ENCODE data around the gene POLD4. TPM values are rescaled to one million over a fixed set of nuclear protein-coding genes. Genes with fewer than 3 reads are reported as not detected.

Gene POLD4
- total and polyA plus RNA-seq, 2 donors (not counting 3 experiments of a cell fraction or from before 2014, with no cell fraction given): 50.1 to 204 TPM

GRCh38 chr11:67303132-67303834 lies 50.1 kb downstream of the POLD4 start, which contains the start of gene SSH3:
Gene SSH3, plus strand, starts transcription at chr11:67303530. Its CDS starts 96 bp downstream, at chr11:67303626.
- H3K36me3 ChIP-seq (ENCODE audit: control insufficient read depth in 2 of 2, extremely low read depth in 1 of 2, insufficient read depth in 2 of 2, low read length in 2 of 2): peaks cover 0 to 25% of the 10 kb centered on the region in 2 experiments
- no peaks in the 10 kb centered on the region for H4K20me1 ChIP-seq (replicated peaks; ENCODE audit: control insufficient read depth, extremely low read depth, insufficient read depth, low read length)
- no TSS peak for BruUV-seq (replicated peaks)
- peak within 1 kb of the TSS; percentile 68 for H3K9ac ChIP-seq (replicated peaks; ENCODE audit: extremely low read depth, insufficient read depth, low read length)
- no peaks in the 10 kb centered on the region for H3K9me3 ChIP-seq (replicated peaks; ENCODE audit: control insufficient read depth, insufficient read depth, low read length)
- intact Hi-C loops (cut with micrococcal nuclease): loop anchor here (2.0 kb wide), 1 partner anchor 14 kb away; the partner anchor contains the start of gene ANKRD13D
- peaks cover 3% of the 10 kb centered on the region for H3K4me1 ChIP-seq (ENCODE audit: control insufficient read depth, extremely low read depth, insufficient read depth, low read length)
- H3K4me3 ChIP-seq (replicated peaks in 1 of 3; ENCODE audit: insufficient read depth in 1 of 3, low read depth in 1 of 3, low read length in 3 of 3): peak within 1 kb of the TSS; percentile 62 to 89 (median 74)
- no peaks in the 10 kb centered on the region for H3K79me2 ChIP-seq (ENCODE audit: control insufficient read depth, insufficient read depth, low read length)
- TF ChIP-seq POLR2A (IDR thresholded peaks at IDR 0.05; ENCODE audit: low read depth, low read length): peak; percentile 51
- no peak for TF ChIP-seq GATA2 (IDR thresholded peaks at IDR 0.05; ENCODE audit: insufficient read depth, insufficient read length, low read depth, low read length)
- TF ChIP-seq JUN (IDR thresholded peaks at IDR 0.05; ENCODE audit: borderline replicate concordance, insufficient read depth, insufficient read length, low read depth): no peak
- no peaks in the 10 kb centered on the region for H3K9me1 ChIP-seq (replicated peaks; ENCODE audit: control insufficient read depth, extremely low read depth, insufficient read depth, low read length)
- no peaks in the 10 kb centered on the region for H3K27me3 ChIP-seq (ENCODE audit: control insufficient read depth in 2 of 2, insufficient read depth in 2 of 2, low read length in 2 of 2)
- POLR2A ChIA-PET: interaction anchor here (1.3 kb wide), 1 partner anchor 11 kb away, joined by 6 read pairs; no protein-coding TSS in a partner anchor
- H3K27ac ChIP-seq (ENCODE audit: insufficient read depth, low read depth, low read length): no peak within 1 kb of the TSS
- H3K4me2 ChIP-seq (ENCODE audit: insufficient read depth, low read length): peak within 1 kb of the TSS; percentile 58
- H2AFZ ChIP-seq (ENCODE audit: low read depth, low read length): peak within 1 kb of the TSS; percentile 88
- dilution Hi-C loops (cut with MboI; ENCODE audit: extremely low pct_ligation_motif_present, low sequenced_read_pairs): no loop called here
- FAIRE-seq (peak; percentile 67), DNase-seq (ENCODE audit: low read depth, low spot score) (peak; percentile 55)
- CTCF ChIA-PET: interaction anchor here (0.6 to 3.1 kb wide), 10 partner anchors 14 to 222 kb away, joined by 3 to 18 read pairs (median 4); partner anchors contain the start of gene ANKRD13D

DNA sequence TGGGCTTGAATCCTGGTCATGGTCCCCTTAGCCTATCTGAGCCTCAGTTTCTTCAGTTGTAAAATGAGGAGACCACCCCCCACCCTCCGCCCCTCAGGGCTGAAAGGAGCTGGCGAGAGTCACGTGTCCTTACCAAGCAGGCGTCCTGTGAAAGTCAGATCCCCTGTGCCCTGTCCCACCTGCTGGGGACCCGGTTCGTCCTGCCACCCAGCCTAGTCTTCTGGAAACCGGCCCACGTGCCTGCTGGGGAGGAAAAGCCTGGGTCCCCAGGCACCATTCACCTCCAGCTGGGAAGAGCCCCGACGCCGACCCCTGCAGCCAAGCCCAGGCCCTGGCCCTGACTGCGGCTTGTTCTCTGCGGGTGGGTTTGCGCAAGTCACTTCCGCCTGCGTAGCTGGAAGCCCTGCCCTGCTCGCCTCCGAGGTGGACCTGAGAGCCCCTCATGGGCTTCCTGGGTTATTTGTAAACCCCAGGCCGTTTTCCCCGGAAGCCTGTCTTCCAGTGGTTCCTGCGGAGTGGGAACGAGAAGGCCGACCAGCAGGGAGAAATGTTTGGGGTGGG lies 50.7 kb downstream of the POLD4 start:
- no peaks in the 10 kb centered on the region for H4K20me1 ChIP-seq (replicated peaks; ENCODE audit: control insufficient read depth, extremely low read depth, insufficient read depth, low read length)
- no peak overlapping the region for H2AFZ ChIP-seq (ENCODE audit: low read depth, low read length)
- H3K9me3 ChIP-seq (replicated peaks; ENCODE audit: control insufficient read depth, insufficient read depth, low read length): no peaks in the 10 kb centered on the region
- dilution Hi-C loops (cut with MboI; ENCODE audit: extremely low pct_ligation_motif_present, low sequenced_read_pairs) (no loop called here), intact Hi-C loops (cut with micrococcal nuclease) (loop anchor here (2.0 kb wide), 1 partner anchor 14 kb away; the partner anchor contains the start of gene ANKRD13D)
- no peak overlapping the region for H3K9ac ChIP-seq (replicated peaks; ENCODE audit: extremely low read depth, insufficient read depth, low read length)
- H3K4me1 ChIP-seq (ENCODE audit: control insufficient read depth, extremely low read depth, insufficient read depth, low read length): peaks cover 3% of the 10 kb centered on the region
- peaks cover 0 to 25% of the 10 kb centered on the region in 2 experiments for H3K36me3 ChIP-seq (ENCODE audit: control insufficient read depth in 2 of 2, extremely low read depth in 1 of 2, insufficient read depth in 2 of 2, low read length in 2 of 2)
- H3K4me2 ChIP-seq (ENCODE audit: insufficient read depth, low read length): peak overlapping the region; percentile 58
- no peaks in the 10 kb centered on the region for H3K9me1 ChIP-seq (replicated peaks; ENCODE audit: control insufficient read depth, extremely low read depth, insufficient read depth, low read length)
- ChIA-PET POLR2A (interaction anchor here (1.3 kb wide), 1 partner anchor 12 kb away, joined by 6 read pairs; no protein-coding TSS in a partner anchor), CTCF (interaction anchor here (0.7 to 3.1 kb wide), 8 partner anchors 14 to 221 kb away, joined by 3 to 18 read pairs (median 4); partner anchors contain the start of gene ANKRD13D)
- TF ChIP-seq EZH2 (IDR thresholded peaks at IDR 0.05; ENCODE audit: borderline replicate concordance, low read depth, low read length, severe bottlenecking) (no peak), POLR2AphosphoS5 (IDR thresholded peaks at IDR 0.05; ENCODE audit: insufficient read depth, low read depth, low read length) (no peak), FOS (IDR thresholded peaks at IDR 0.05; ENCODE audit: borderline replicate concordance, insufficient read depth, low read length) (no peak), JUN (IDR thresholded peaks at IDR 0.05; ENCODE audit: borderline replicate concordance, insufficient read depth, insufficient read length, low read depth) (no peak), MAX (IDR thresholded peaks at IDR 0.05; ENCODE audit: insufficient read depth, insufficient read length) (no peak), POLR2A (IDR thresholded peaks at IDR 0.05; ENCODE audit: low read depth, low read length) (no peak), MYC (IDR thresholded peaks at IDR 0.05; ENCODE audit: low read depth, low read length) (no peak), GATA2 (IDR thresholded peaks at IDR 0.05; ENCODE audit: insufficient read depth, insufficient read length, low read depth, low read length) (no peak)
- TF ChIP-seq, protein P1, sequence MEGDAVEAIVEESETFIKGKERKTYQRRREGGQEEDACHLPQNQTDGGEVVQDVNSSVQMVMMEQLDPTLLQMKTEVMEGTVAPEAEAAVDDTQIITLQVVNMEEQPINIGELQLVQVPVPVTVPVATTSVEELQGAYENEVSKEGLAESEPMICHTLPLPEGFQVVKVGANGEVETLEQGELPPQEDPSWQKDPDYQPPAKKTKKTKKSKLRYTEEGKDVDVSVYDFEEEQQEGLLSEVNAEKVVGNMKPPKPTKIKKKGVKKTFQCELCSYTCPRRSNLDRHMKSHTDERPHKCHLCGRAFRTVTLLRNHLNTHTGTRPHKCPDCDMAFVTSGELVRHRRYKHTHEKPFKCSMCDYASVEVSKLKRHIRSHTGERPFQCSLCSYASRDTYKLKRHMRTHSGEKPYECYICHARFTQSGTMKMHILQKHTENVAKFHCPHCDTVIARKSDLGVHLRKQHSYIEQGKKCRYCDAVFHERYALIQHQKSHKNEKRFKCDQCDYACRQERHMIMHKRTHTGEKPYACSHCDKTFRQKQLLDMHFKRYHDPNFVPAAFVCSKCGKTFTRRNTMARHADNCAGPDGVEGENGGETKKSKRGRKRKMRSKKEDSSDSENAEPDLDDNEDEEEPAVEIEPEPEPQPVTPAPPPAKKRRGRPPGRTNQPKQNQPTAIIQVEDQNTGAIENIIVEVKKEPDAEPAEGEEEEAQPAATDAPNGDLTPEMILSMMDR (IDR thresholded peaks at IDR 0.05; ENCODE audit: extremely low read depth in 1 of 2, insufficient read depth in 1 of 2, low read depth in 1 of 2, low read length in 2 of 2): no peak
- H3K27me3 ChIP-seq (ENCODE audit: control insufficient read depth in 2 of 2, insufficient read depth in 2 of 2, low read length in 2 of 2): no peaks in the 10 kb centered on the region
- no peaks in the 10 kb centered on the region for H3K79me2 ChIP-seq (ENCODE audit: control insufficient read depth, insufficient read depth, low read length)
- BruUV-seq (replicated peaks): no TSS peak
- no peak for DNase-seq (ENCODE audit: low read depth, low spot score)
- FAIRE-seq: peak; percentile 60
- no peak overlapping the region for H3K27ac ChIP-seq (ENCODE audit: insufficient read depth, low read depth, low read length)
- peak overlapping the region in 1 of 3 experiments; percentile 89 for H3K4me3 ChIP-seq (replicated peaks in 1 of 3; ENCODE audit: insufficient read depth in 1 of 3, low read depth in 1 of 3, low read length in 3 of 3)
